Right lobe of liver (tissue), 6 donors: Measurements from ENCODE around the gene RASA2. TPM values are rescaled to one million over a fixed set of nuclear protein-coding genes. Genes with fewer than 3 reads are reported as not detected.

Experiments
- ATAC-seq, 4 donors: fragments of 200-7000 bp; cut with Tn5 transposase; one replicate each; pipeline ENCODE4 v1.9.1; 2020; ENCODE audit warnings: mild to moderate bottlenecking in 4 of 4, moderate library complexity in 4 of 4
- DNase-seq, 3 donors: peaks; one replicate each; pipeline ENCODE4 v3.0.0-alpha.2; 2020
- H3K27ac ChIP-seq, 3 donors: fragments of 200-600 bp; one replicate each; pipeline ENCODE4 v1.8.0; 2022
- H3K27me3 ChIP-seq, 2 donors: fragments of 200-600 bp; one replicate each; pipeline ENCODE4 v1.8.0; 2022
- H3K36me3 ChIP-seq, 4 donors: fragments of 200-600 bp; sonication (generic) in 1 of 4; one replicate each; pipeline versions ENCODE4 v1.5.1 to v1.8.0; 2017 to 2022; ENCODE audit warnings: control low read depth in 1 of 4
- H3K4me1 ChIP-seq, 4 donors: fragments of 200-600 bp; sonication (generic) in 1 of 4; one replicate each; pipeline versions ENCODE4 v1.5.1 to v1.8.0; 2017 to 2022; ENCODE audit warnings: control low read depth in 1 of 4
- H3K4me3 ChIP-seq, 3 donors: fragments of 200-600 bp; one replicate each; pipeline ENCODE4 v1.8.0; 2022
- H3K9me3 ChIP-seq, 4 donors: fragments of 200-600 bp; sonication (generic) in 1 of 4; one replicate each; pipeline versions ENCODE4 v1.5.1 to v1.8.0; 2017 to 2022; ENCODE audit warnings: control low read depth in 1 of 4
- CTCF ChIP-seq, 4 donors: fragments of 200-600 bp in 3 of 4; fragments of 450-650 bp in 1 of 4; IDR thresholded peaks; one replicate each; pipeline versions ENCODE4 v1.5.1 to v1.8.0; 2016 to 2022; ENCODE audit warnings: antibody characterized with exemption in 4 of 4, mild to moderate bottlenecking in 2 of 4
- POLR2A ChIP-seq: fragments of 450-650 bp; IDR thresholded peaks from one replicate; pipeline ENCODE4 v1.6.1; 2017; ENCODE audit warnings: antibody characterized with exemption, mild to moderate bottlenecking
- WGBS: methylation state at CpG from one replicate; pipeline ENCODE4 v1.1.6; 2018; ENCODE audit warnings: low coverage, low lambda C conversion rate; ENCODE audit not compliant: insufficient coverage; ENCODE audit errors: missing lambda C conversion rate; 5-methylcytosine and 5-hydroxymethylcytosine counted together
- intact Hi-C, 2 donors: fragments of 100-400 bp; cut with DNase I; formaldehyde crosslinking; loops; one replicate each; pipeline versions ENCODE4 v1.11.2 to v1.14.1; 2022
- total RNA-seq, 6 experiments: library from RNA; depleted of rRNA in 2 of 6; stranded (reverse); fragments of >200 nt in 2 of 6; fragmentation: NEBNext Ultra II Directional in 3 of 6; extraction: Animal tissue kit (Norgen Biotek cat#: 25700) in 3 of 6; gene quantifications; one replicate each; pipeline versions ENCODE4 v1.1.0 to v1.2.4, GENCODE V29; 2016 to 2023
- donor health status: DM: no; HTN: yes; CAD: no.
- donor health status: DM: no; HTN: no; CAD: no.
- donor health status: DM: no; HTN: no; CAD: no.
- donor health status: DM: no; HTN: yes; CAD: no.
- donor health status: DM: no; HTN: yes; CAD: no.

RASA2 gene
- total RNA-seq, 6 experiments from 2014 or later: 3.5 to 7.9 (median 5.5) TPM

- intact Hi-C loops: no loop called here
- H3K9me3 ChIP-seq: no peaks in the 10 kb centered on the region
- H3K36me3 ChIP-seq: no peaks in the 10 kb centered on the region
- no peak overlapping the region for H3K27ac ChIP-seq
- H3K4me3 ChIP-seq: no peak overlapping the region
- WGBS: 88% methylated on average over 3 of the region's 3 CpGs
- ATAC-seq (no peak), DNase-seq (no peak)
- no peak for TF ChIP-seq POLR2A
- TF ChIP-seq CTCF (IDR thresholded peaks at IDR 0.05): no peak
- H3K4me1 ChIP-seq: no peaks in the 10 kb centered on the region
- H3K27me3 ChIP-seq: no peaks in the 10 kb centered on the region
Observed at GRCh38 chr3:141546081-141546480, 59.3 kb downstream of the RASA2 start.

GRCh38 chr3:141546586-141546985, 59.8 kb downstream of the RASA2 start:
- H3K4me3 ChIP-seq: no peak overlapping the region
- no peak overlapping the region for H3K27ac ChIP-seq
- H3K4me1 ChIP-seq: no peaks in the 10 kb centered on the region
- ATAC-seq (no peak), DNase-seq (no peak)
- no peaks in the 10 kb centered on the region for H3K27me3 ChIP-seq
- H3K36me3 ChIP-seq: no peaks in the 10 kb centered on the region
- H3K9me3 ChIP-seq: no peaks in the 10 kb centered on the region
- intact Hi-C loops: no loop called here
- no peak for TF ChIP-seq POLR2A
- no peak for TF ChIP-seq CTCF (IDR thresholded peaks at IDR 0.05)
- WGBS: 94% methylated on average over 3 of the region's 3 CpGs

- no peaks in the 10 kb centered on the region for H3K27me3 ChIP-seq
- WGBS: 100% methylated on average over 2 of the region's 2 CpGs
- no peak for ATAC-seq
- no peak for DNase-seq
- H3K27ac ChIP-seq: no peak overlapping the region
- no peaks in the 10 kb centered on the region for H3K9me3 ChIP-seq
- no peaks in the 10 kb centered on the region for H3K36me3 ChIP-seq
- no peak overlapping the region for H3K4me3 ChIP-seq
- TF ChIP-seq CTCF (IDR thresholded peaks at IDR 0.05) (no peak), POLR2A (no peak)
- no peaks in the 10 kb centered on the region for H3K4me1 ChIP-seq
- intact Hi-C loops: no loop called here
Observed at GRCh38 chr3:141547791-141548190, 61.0 kb downstream of the RASA2 start.

- ATAC-seq (no peak), DNase-seq (no peak)
- 100% methylated on average over 1 of the region's 2 CpGs for WGBS
- Histone ChIP-seq H3K36me3 (no peaks in the 10 kb centered on the region), H3K27me3 (no peaks in the 10 kb centered on the region), H3K4me3 (no peak overlapping the region), H3K27ac (no peak overlapping the region), H3K4me1 (no peaks in the 10 kb centered on the region), H3K9me3 (no peaks in the 10 kb centered on the region)
- TF ChIP-seq CTCF (IDR thresholded peaks at IDR 0.05) (no peak), POLR2A (no peak)
- intact Hi-C loops: no loop called here
Observed at GRCh38 chr3:141550926-141551665, 64.3 kb downstream of the RASA2 start.
